Ammon's horn (tissue), 1 donor: ENCODE measurements around the gene NSG1.
"Not testable (repeated sequence)": the region's sequence is repeated elsewhere in the genome, so short reads cannot be mapped to it uniquely, and the experiment has no call there.

Source experiments
- DNase-seq: peaks from one replicate; pipeline ENCODE4 v3.0.0-alpha.2; 2016; ENCODE audit warnings: low spot score

NSG1 gene

DNA sequence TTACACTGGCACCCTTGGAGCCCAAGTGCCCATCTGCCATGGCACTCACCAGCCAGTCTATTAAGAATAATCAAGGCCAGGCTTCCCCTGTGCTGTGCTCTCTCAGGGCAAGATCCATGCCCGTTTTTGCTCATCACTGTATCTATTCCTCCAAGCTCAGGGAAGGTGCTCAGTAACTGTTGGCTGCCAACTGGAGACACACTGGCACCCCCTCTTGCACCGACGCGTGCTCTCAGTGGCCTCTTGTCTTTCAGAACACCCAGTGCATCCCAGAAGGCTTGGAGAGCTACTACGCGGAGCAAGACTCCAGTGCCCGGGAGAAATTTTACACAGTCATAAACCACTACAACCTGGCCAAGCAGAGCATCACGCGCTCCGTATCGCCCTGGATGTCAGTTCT is 30.1 kb downstream of the NSG1 start:
- DNase-seq = no peak

DNA sequence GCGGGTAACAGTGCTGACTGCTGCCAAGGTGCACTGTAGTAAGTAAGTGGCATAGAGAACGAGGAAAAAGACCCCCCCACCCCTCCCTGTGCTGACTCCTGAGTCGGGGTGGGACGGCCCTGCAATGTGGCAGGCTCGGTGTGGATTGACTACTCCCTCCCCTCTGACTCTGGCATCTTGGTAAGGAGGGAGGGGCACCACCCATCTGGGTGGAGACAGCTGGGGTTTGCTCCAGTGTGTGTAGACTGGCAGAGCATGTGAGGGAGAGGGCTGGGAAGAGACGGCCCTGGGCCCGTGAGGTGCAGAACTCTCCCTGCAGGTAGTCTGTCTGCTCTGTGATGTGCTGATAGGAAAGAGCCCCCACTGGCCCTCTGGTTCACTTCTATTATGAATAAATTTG is 31.0 kb downstream of the NSG1 start:
- DNase-seq = no peak

DNA sequence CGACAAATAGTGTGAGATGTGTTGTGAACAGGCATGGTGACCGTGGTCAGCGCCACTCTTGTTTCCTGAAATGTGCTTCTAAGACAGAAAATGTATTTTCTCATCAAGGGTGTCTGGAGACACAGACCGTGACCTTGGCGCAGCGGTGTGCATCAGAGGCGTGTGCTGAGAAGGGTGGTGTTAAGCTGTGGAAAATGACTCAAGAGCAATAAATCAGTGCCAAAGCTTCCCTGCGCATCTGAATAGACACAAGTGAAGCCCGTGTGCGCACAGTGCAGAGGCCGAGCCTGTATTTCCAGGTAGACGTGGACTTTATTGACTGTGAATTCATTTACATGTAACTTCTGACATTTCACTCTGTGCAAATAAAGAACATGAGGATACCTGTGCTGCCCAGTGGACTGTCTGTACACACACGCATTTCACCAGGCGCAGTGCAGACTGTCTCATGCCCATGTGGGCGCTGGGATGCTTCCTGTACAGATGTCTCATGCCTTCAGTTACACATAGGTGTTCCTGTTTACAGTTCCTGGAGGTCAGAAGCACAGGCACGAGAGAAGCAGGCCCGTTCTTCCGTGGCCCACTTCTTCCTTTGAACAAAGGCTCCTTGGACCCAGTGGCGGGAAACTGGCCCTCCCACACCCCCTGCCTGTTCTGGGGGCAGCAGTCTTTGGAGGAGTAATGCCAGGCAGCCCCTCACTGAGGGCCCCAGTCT is 31.9 kb downstream of the NSG1 start:
- no peak for DNase-seq

DNA sequence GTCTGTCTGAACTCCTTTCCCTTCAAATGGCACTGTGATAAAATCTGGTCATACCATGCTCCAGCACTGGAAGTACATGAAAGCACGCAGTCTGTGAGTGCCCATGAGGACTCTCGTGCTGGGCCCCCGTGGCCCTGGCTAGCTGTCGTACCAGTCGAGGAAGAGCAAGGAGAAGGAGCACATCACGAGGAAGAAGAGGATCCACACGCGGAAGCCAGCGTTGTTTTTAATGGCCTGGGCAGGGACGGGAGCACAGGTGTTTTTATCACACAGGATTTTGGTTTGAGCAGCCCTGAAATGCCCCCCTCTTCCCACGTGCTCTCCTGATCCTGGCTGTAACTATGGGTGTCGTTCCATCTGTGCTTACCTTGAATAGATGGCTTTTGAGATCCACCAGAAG is 33.0 kb downstream of the NSG1 start:
- DNase-seq = no peak

DNA sequence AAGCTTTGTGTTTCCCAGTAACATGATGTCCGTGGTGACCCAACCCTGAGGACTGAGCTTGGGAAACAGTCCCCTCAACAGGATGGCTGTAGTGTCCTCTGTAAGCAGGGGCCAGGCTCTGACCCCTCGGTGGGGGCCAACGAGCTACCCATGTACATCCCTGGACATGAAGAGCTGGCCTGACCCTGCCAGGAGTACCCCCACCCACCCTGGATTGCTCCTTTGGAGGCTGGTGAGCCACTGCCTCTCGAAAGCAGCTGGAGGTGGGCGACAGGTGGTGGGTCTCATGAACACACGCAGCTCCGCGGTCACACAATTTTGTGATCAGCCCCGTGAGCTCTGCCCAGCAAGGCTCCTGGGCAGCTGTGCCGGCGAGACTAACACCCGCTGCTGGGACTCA is 33.5 kb downstream of the NSG1 start:
- DNase-seq = no peak

DNA sequence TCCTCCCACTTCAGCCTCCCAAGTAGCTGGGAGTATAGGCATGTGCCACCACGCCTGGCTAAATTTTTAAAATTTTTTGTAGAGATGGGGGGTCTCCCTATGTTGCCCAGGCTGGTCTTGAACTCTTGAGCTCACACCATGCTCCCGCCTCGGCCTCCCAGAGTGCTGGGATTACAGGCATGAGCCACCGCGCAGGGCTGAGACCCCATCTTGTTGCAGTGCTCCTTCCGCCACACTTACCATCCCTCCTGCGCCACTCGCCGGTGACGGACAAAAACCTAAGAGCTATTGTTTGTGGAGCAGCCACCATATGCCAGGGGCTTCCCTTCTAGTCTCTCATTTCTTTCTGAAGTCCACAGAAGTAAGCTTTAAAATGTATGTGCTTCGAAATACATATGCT is 34.5 kb downstream of the NSG1 start:
- DNase-seq = no peak

DNA sequence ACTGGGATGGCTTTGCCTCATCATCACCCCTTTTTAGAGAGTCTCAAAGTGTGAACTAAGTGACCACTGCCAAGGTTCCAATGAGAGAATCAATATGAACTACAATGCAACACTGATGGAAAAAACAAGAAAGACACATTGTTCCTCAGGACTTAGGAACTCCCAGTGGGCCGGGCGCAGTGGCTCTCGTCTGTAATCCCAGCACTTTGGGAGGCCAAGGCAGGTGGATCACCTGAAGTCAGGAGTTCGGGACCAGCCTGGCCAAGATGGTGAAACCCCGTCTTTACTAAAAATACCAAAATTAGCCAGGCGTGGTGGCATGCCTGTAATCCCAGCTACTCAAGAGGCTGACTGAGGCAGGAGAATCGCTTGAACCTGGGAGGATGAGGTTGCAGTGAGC is 35.2 kb downstream of the NSG1 start:
- not testable (repeated sequence) for DNase-seq

DNA sequence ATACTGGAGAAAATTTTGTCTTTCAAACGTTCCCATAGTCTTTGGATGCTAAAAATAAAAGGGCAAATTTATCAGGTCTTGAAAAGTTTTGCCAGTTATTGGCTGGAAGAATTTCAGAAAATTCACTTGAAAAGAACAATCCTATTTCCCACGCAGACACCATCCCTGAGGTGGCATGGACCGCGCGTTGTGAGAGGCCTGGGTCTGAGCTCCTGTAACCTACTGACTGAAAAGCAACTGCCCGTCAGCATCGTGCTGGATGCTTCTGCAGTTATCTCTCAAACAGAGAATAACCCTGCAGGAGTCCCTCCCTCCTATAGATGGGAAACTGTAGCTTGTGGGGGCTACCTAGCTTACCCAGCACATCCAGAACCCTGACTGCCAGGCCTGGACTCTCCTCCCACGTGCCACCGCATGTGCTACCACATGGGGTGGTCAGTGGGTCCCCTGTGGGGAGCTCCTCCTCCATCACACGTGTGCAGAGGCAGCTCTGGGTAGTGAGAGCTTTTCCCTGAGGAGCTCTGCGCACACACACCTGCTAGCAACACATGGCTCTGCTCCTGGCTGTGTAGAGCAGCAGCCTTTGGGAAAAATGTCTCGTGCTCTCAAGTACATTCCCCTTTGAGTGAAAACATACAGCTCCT is 36.1 kb downstream of the NSG1 start:
- no peak for DNase-seq

DNA sequence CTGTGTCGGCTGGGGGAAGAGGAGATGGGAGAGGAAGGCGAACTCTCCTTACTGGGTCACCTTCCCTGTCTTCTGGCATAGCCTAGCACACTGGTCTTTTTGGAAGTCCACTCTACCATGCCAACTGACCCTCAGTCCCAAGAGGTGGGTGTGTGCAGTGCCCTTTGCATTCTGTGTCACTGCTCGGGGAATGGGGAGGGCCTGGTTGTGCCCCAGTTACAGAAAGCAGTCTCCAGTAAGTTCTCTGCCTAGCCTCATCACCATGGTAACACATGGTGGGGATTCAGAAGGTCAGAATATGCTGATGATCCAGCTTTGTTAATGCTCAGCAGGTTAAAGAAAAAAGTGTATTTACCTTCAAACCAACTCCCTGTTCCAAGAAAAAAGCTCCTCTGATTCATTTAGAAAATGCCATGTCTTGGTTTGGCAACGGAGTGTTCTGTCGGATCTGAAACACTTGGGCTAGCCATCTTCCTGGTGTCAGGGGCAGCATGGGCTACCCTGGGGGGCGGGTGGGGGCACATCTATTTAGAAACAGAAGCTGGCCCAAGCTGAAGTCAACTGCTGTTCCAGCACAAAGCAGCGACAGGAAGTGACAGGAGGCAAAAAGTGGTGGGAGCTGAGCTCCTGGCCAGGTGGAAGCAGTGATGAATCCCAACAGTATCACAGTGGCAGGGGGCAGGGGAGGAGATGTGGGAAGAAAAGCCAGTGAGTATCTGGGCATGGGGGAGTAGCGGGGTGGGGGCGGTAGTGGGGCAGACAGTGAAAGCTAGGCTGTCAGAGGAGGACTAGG is 37.0 kb downstream of the NSG1 start:
- DNase-seq = no peak

DNA sequence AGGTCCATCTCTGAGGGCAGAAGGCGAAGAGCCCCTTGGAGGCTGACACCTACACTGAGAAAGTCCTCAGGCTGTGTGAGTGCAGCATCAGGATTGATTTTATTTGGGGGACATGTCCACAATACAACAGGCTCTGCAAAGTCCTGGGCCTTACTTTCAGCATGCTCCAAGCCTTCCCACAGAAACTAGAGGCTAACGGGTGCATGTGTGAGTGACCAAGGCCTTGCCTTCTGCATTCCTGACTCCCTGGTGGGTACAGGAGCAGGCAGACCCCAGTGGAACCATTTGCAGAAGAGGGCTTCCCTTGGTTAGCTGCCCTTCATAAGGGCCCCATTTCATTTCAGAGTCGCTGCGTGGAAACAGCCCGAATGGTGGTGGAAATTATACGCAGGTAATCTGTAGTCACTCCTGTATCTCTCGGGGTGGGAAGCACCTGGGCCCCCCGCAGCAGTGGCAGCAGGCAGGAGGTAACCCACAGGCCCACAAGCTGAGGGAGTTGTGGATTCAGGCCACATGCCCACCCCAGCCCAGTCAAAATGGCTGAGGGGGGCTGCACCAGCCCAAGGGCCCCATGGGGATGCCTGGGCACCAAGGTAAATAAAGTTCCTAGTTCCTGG is 37.7 kb downstream of the NSG1 start:
- DNase-seq = no peak

DNA sequence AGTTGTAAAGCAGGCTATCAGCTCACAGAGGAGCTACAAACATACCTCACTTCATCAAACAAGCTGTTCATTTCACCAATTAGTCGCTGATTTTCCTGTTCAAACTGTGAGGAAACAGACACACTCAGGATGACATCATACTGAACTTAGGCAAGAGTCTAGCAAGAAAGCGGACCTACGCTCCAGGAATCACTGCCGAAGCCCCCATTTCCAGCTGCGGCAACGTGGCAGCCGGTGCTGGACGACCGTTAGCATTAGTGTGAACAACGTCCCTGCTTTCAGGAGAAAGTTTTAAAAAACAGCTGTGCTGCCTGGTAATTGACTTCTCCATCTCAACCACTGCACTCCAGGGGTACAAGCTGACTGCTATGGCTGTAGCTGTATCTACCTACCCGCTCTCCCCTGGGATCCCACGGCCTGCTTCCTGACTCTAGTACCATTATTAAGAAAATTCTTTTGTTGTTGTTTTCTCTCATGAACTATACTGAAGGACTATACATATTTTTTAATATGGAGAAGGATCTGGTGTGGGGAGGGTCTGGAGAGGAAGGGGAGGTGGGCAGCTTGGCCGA is 38.3 kb downstream of the NSG1 start:
- no peak for DNase-seq

DNA sequence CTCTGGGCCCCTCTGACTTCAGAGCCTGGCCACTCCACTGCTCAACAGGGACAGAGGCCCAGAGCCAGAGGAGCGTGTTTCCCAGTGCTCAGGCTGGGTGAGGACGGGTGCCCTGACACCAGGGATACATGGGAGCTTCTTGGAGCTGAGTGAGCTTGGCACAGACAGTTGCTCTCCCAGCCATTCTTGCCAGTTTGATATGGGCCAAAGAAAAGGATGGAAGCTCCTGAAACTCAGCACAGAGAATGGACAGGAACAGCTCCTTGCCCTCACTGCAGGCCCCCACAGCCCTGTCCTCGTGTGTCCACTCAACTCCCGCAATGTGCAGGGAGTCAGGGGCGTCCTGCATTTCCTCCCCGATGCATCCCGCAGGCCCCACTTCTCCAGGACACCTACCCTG is 38.8 kb downstream of the NSG1 start:
- no peak for DNase-seq

DNA sequence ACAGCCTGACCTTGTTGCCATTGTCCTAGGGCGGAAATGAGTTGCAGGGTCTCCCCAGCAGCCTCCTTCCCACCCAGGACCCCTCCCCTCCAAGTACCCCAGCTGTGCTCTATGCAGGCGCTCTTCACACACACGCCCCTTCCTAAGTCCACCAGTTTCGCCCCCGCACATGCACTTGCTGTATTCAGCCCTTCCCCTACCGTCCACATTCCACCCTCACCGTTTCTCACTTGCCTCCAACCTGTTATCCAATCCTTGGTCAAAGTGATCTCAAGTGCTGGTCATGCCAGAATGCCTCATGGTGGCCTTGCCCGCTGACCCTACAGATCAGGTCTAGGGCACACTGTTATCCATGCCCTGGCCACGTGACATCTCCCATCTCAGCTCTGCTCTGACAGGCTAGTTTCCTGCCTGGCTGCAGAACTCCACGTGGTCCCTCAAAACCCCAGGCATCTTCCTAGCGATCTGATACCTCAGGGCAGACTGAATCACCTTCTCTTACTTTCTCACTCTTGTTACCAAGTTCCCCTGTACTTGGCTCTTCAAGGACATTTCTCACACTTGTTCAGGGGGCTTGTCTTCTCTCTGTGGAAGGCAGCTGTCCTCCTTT is 39.7 kb downstream of the NSG1 start:
- DNase-seq = no peak

DNA sequence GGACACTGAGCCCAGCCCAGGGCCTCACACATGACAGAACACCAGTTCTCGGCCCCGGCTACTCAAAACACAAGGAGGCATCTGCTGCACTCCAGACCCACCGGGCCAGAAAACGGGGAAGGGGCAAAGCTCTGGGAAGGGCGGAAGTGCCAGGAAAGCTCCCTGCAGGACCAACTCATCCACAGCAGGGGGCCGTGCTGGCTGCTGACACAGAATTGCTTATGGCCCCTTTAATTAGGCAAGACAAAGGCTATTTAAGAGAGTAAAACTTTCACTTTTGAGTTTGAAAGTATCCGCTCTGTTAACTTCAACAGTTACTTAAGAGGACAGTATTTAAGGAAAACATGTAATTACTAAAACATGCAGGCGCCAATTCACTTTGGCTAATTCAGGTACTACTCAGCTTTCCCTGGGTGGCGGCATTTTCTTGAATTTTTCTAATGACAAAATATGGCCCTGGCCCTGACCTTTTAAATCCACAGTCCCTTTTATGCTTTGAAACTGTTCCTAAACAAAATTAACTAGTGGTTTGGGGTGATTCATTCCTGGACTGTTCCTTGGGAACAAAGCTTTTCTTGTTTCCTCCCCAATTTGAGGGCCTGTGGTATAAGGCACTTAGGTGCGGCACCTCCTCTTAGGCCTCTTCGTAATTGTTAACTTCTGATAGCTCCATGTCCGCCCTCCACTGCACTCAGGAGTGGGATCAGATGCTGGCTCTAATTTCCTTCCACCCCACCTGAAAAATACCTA is 40.4 kb downstream of the NSG1 start:
- DNase-seq = no peak

DNA sequence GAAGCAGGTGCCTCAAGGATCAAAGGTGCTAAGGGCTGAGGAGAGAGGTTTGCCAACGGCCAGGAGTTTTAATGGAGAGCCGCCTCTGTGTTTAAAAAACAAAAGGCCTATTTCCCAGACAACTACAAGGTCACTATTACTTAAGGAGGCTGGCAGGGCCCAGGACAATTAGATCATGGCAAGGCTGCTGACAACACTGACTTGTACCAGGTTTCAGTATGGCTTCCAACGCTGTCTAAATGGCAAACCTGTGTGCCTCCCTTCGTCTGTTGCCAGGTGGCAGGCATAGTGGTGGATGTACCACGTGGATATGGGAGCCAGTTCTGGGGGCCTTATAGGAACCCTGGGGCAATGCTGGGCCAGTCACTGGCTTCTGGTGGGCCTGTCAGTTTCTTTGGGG is 41.0 kb downstream of the NSG1 start:
- no peak for DNase-seq

DNA sequence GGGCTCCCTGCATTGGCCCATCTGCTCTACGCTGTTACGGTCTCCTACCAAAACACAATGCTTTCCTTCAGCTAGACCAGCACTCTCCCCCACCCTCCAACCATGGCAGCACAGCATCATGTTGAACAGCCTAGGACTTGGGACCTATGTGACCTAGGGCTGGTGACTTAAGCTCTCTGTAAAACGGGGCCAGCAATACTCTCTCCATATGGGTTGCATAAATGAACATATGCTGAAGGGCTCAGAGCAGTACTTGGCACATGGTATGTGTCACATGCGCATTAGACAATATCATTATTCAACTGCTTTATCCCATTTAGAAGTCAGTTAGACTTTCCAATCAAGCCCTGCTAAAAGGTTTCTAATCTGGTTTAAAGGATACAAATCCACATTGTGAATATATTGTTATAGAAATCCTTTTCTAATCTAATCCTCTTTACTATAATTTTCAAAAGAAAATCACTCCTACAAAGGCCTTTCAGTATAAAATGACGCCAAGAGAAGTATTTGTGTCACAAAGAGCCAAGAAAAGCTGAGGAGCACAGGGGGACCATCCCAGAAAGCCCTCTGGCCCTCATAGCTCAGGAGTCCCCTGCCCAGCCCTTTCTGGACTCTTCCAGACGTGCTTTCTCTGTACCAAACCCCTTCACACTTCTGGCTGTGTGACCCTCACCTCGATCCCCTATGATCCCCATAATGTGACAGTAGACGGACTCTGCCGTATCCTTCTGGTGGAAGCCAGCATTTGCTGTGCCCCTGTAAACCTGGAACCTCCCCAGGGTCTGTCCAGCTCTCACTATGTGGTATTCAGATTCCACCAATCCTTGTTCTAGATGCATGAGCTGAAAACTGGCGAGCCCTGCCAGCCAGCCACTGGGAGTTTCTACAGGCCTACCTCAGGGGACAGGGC is 42.3 kb downstream of the NSG1 start:
- DNase-seq = peak; percentile 46

DNA sequence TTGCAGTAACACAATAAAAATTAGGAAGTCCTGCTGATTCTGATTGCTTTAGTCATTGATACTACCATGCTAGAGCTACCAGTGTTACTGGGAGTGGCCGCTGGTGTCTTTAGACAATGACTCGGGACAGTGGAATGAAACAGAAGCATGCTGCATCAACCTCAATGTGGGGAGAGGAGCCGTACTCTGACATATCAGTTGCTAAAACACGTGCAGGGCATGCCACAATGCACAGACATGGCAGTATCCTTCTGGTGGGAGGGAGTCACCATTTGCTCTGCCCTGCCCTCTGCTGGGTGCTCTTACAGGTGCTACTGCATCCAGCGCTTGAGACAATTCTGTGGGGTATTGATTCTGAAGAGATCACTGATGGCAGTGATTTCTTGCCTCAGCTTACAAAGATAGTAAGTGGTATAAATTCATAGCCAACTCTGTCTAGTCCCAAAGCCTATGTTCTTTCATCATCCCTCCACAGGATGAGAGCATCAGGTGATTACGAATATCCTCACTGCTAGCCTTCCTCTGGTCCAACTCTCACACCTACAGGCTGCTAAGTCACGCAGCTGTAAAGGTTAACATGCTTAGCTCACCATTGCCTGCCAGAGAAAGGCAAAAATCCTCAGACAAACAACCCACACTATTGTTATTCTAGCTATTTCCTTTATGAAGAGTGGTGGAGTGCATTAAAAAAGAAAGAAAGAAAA is 43.7 kb downstream of the NSG1 start:
- DNase-seq = peak; percentile 60

DNA sequence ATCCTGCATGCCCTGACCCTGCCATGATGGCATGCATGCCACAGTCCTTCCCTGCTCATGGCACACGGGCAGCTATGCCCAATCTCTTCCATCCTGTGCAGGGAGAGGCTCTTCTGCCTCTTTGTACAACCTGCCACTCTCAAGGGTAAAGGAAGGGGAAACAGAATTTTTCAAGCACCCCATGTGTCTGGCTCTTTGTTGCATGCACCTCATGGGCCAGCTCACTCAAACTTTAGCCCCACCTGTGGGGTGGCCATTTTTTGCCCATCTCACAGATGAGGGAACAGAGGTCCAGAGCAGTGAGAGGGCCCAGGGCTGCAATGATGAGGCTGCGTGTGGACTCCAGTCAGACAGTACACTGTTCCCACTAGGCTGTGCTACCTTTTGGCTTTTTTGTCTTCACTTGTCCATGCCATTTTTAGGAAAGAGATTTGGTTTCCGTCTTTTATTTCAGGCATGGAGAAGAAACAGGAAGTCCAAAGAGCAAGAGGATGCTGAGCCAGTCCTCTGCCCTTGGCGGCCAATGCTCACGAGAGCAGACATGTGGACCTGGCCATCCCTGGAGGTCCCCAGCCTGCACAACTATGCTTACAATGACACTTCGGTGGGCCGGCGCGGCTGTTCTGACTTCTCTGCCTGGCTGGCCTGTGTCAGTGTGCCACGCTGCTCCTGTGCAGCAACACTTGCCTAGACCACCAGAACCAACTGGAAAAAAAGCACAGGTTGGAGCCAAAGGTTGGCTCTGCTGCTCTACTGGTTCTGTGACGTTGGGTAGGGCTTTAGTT is 45.6 kb downstream of the NSG1 start:
- DNase-seq = no peak

DNA sequence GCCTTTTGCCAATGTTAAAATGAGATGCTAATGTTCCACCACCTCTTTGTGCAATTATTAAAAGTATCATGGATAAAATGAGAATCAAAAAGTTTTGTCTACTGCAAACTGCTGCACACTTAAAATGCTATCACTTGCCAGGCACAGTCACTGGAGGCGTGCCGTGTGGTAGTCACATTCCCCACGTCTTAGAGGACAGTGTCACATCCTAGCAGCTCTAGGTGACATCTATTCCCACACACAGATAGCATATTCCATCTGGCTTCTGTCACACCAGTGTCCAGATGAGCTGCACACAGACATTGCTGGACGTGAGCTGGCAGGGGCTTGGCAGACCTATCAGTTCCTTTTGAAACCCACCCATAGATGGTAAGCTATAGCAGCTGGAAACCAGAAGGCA is 47.0 kb downstream of the NSG1 start:
- DNase-seq = no peak
